ENCODE measurements around the gene PCDHGA11. TPM values are rescaled to one million over a fixed set of nuclear protein-coding genes. Genes with fewer than 3 reads are reported as not detected.
"Not testable (repeated sequence)": the region's sequence is repeated elsewhere in the genome, so short reads cannot be mapped to it uniquely, and the experiment has no call there.

Gene PCDHGA11
- total RNA-seq, 4 donors from 2014 or later = 3.0 to 5.8 (median 4.5) TPM

DNA sequence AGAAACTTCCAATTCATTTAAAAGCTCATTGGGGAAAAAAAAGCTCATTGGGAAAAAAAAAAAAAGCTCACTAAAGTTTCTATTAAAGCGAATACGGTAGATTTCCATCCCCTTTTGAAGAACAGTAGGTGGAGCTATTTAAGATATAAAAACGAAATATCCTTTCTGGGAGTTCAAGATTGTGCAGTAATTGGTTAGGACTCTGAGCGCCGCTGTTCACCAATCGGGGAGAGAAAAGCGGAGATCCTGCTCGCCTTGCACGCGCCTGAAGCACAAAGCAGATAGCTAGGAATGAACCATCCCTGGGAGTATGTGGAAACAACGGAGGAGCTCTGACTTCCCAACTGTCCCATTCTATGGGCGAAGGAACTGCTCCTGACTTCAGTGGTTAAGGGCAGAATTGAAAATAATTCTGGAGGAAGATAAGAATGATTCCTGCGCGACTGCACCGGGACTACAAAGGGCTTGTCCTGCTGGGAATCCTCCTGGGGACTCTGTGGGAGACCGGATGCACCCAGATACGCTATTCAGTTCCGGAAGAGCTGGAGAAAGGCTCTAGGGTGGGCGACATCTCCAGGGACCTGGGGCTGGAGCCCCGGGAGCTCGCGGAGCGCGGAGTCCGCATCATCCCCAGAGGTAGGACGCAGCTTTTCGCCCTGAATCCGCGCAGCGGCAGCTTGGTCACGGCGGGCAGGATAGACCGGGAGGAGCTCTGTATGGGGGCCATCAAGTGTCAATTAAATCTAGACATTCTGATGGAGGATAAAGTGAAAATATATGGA, 9.7 kb downstream of the PCDHGA11 start, which contains the start of gene PCDHGA12:
Gene PCDHGA12 (plus strand): TSS at position 176 of the 782 bp plus-strand sequence. CDS start 253 bp downstream, at position 429.
- intact Hi-C loops (cut with DNase I) = no loop called here
- Histone ChIP-seq H3K4me3 (peak within 1 kb of the TSS; percentile 38 to 47 (median 41)), H3K27me3 (no peaks in the 10 kb centered on the region), H3K27ac (replicated peaks in 1 of 4) (peak within 1 kb of the TSS in 2 of 4 donors; percentile 20 to 31), H3K9me3 (peaks cover 32 to 100% (median 97%) of the 10 kb centered on the region in 4 donors), H3K4me1 (no peaks in the 10 kb centered on the region), H3K36me3 (peaks cover 0 to 15% (median 6%) of the 10 kb centered on the region in 4 donors)
- WGBS = 21% methylated on average over 29 of the region's 33 CpGs
- TF ChIP-seq, protein P1, sequence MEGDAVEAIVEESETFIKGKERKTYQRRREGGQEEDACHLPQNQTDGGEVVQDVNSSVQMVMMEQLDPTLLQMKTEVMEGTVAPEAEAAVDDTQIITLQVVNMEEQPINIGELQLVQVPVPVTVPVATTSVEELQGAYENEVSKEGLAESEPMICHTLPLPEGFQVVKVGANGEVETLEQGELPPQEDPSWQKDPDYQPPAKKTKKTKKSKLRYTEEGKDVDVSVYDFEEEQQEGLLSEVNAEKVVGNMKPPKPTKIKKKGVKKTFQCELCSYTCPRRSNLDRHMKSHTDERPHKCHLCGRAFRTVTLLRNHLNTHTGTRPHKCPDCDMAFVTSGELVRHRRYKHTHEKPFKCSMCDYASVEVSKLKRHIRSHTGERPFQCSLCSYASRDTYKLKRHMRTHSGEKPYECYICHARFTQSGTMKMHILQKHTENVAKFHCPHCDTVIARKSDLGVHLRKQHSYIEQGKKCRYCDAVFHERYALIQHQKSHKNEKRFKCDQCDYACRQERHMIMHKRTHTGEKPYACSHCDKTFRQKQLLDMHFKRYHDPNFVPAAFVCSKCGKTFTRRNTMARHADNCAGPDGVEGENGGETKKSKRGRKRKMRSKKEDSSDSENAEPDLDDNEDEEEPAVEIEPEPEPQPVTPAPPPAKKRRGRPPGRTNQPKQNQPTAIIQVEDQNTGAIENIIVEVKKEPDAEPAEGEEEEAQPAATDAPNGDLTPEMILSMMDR (IDR thresholded peaks at IDR 0.05) = peak in 2 of 3 experiments; percentile 41 to 42
- TF ChIP-seq EP300 (IDR thresholded peaks at IDR 0.05) = no peak
- DNase-seq (ENCODE audit: extremely low spot score) = no peak

- no peaks in the 10 kb centered on the region for H3K4me1 ChIP-seq
- no peak for TF ChIP-seq POLR2AphosphoS5 (IDR thresholded peaks at IDR 0.05)
- TF ChIP-seq POLR2A (IDR thresholded peaks at IDR 0.05; ENCODE audit: low read depth) = no peak
- TF ChIP-seq, protein P1 (IDR thresholded peaks at IDR 0.05) = no peak
- no peak for TF ChIP-seq EP300 (IDR thresholded peaks at IDR 0.05)
- DNase-seq (ENCODE audit: extremely low spot score) = no peak
- H3K27me3 ChIP-seq = no peaks in the 10 kb centered on the region
- H3K4me3 ChIP-seq = peak overlapping the region; percentile 38 to 47 (median 41)
- H3K36me3 ChIP-seq = peaks cover 0 to 15% (median 3%) of the 10 kb centered on the region in 4 donors
- no peak overlapping the region for H3K27ac ChIP-seq (replicated peaks in 1 of 4)
- peaks cover 24 to 100% (median 97%) of the 10 kb centered on the region in 4 donors for H3K9me3 ChIP-seq
- WGBS = 23% methylated on average over 36 of the region's 37 CpGs
- intact Hi-C loops (cut with DNase I) = no loop called here
These were observed 10.4 kb downstream of the PCDHGA11 start for GRCh38 chr5:141431286-141431685.

DNA sequence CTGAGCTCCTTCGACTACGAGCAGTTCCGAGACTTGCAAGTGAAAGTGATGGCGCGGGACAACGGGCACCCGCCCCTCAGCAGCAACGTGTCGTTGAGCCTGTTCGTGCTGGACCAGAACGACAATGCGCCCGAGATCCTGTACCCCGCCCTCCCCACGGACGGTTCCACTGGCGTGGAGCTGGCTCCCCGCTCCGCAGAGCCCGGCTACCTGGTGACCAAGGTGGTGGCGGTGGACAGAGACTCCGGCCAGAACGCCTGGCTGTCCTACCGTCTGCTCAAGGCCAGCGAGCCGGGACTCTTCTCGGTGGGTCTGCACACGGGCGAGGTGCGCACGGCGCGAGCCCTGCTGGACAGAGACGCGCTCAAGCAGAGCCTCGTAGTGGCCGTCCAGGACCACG, 11.5 kb downstream of the PCDHGA11 start:
- DNase-seq (ENCODE audit: extremely low spot score); H3K4me1 ChIP-seq; H3K27ac ChIP-seq (replicated peaks in 1 of 4); H3K27me3 ChIP-seq; H3K4me3 ChIP-seq; intact Hi-C loops (cut with DNase I); H3K36me3 ChIP-seq: not testable (repeated sequence)
- WGBS = no CpG with 5 or more reads among the region's 38 CpGs
- H3K9me3 ChIP-seq = peaks cover 24 to 100% (median 97%) of the 10 kb centered on the region in 4 donors

DNA sequence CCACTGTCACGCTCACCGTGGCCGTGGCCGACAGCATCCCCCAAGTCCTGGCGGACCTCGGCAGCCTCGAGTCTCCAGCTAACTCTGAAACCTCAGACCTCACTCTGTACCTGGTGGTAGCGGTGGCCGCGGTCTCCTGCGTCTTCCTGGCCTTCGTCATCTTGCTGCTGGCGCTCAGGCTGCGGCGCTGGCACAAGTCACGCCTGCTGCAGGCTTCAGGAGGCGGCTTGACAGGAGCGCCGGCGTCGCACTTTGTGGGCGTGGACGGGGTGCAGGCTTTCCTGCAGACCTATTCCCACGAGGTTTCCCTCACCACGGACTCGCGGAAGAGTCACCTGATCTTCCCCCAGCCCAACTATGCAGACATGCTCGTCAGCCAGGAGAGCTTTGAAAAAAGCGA, 11.9 kb downstream of the PCDHGA11 start:
- H3K4me3 ChIP-seq; H3K27me3 ChIP-seq; H3K36me3 ChIP-seq; DNase-seq (ENCODE audit: extremely low spot score); H3K27ac ChIP-seq (replicated peaks in 1 of 4); intact Hi-C loops (cut with DNase I); H3K4me1 ChIP-seq: not testable (repeated sequence)
- WGBS = 25% methylated on average over 8 of the region's 29 CpGs
- H3K9me3 ChIP-seq = peaks cover 20 to 100% (median 96%) of the 10 kb centered on the region in 4 donors

DNA sequence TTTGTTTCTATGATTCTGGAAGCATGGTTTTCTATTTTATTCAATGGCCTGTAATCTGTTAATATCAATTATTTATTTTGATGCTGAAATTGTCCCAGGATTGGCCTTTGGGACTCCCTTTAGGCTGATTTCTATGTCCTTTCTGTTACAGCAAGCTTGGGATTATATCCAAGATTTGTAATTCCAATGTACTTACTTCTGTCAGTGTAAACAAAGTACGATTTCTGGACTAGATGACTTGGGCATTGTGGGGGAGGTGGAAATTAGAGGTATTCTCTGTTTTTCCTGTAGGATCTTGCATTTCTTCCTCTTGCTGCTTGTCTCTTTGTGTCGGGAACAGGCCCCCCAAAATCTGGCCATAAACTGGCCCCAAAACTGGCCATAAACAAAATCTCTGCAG, 13.2 kb downstream of the PCDHGA11 start:
- Histone ChIP-seq H3K9me3 (peaks cover 13 to 97% (median 94%) of the 10 kb centered on the region in 4 donors), H3K36me3 (peaks cover 0 to 4% (median 0%) of the 10 kb centered on the region in 4 donors), H3K27me3 (no peaks in the 10 kb centered on the region), H3K4me1 (no peaks in the 10 kb centered on the region), H3K27ac (replicated peaks in 1 of 4) (no peak overlapping the region), H3K4me3 (no peak overlapping the region)
- WGBS = 52% methylated on average over 2 of the region's 2 CpGs
- intact Hi-C loops (cut with DNase I) = no loop called here
- DNase-seq (ENCODE audit: extremely low spot score) = no peak
- TF ChIP-seq, protein P1 (IDR thresholded peaks at IDR 0.05) = no peak
- TF ChIP-seq POLR2AphosphoS5 (IDR thresholded peaks at IDR 0.05) (no peak), POLR2A (IDR thresholded peaks at IDR 0.05; ENCODE audit: low read depth) (no peak), EP300 (IDR thresholded peaks at IDR 0.05) (no peak)
